Measurements from ENCODE around the gene EPB41L2.

Gene EPB41L2

GRCh38 chr6:130969791-130970491 is 93.1 kb downstream of the EPB41L2 start:
- no peaks in the 10 kb centered on the region for H3K27me3 ChIP-seq (replicated peaks; ENCODE audit: control insufficient read depth, insufficient read depth, low read length, poor library complexity, severe bottlenecking)
- no peaks in the 10 kb centered on the region for H3K9me3 ChIP-seq (ENCODE audit: control insufficient read depth, low read length)
- H3K4me1 ChIP-seq (ENCODE audit: control insufficient read depth, insufficient read depth, low read length, poor library complexity, severe bottlenecking) = no peaks in the 10 kb centered on the region
- no peak overlapping the region for H3K27ac ChIP-seq (ENCODE audit: insufficient read depth, low read length, poor library complexity, severe bottlenecking)
- no peak for DNase-seq
- H3K36me3 ChIP-seq (ENCODE audit: control insufficient read depth, insufficient read depth, low read length) = no peaks in the 10 kb centered on the region
- H3K4me3 ChIP-seq (ENCODE audit: insufficient read depth, low read depth, low read length, poor library complexity, severe bottlenecking) = no peak overlapping the region

- no peaks in the 10 kb centered on the region for H3K36me3 ChIP-seq (ENCODE audit: control insufficient read depth, insufficient read depth, low read length)
- no peaks in the 10 kb centered on the region for H3K9me3 ChIP-seq (ENCODE audit: control insufficient read depth, low read length)
- H3K4me1 ChIP-seq (ENCODE audit: control insufficient read depth, insufficient read depth, low read length, poor library complexity, severe bottlenecking) = no peaks in the 10 kb centered on the region
- no peaks in the 10 kb centered on the region for H3K27me3 ChIP-seq (replicated peaks; ENCODE audit: control insufficient read depth, insufficient read depth, low read length, poor library complexity, severe bottlenecking)
- H3K27ac ChIP-seq (ENCODE audit: insufficient read depth, low read length, poor library complexity, severe bottlenecking) = no peak overlapping the region
- H3K4me3 ChIP-seq (ENCODE audit: insufficient read depth, low read depth, low read length, poor library complexity, severe bottlenecking) = no peak overlapping the region
- no peak for DNase-seq
Observed at GRCh38 chr6:130969166-130969565, 93.9 kb downstream of the EPB41L2 start.

GRCh38 chr6:130968476-130968875 is 94.6 kb downstream of the EPB41L2 start:
- no peaks in the 10 kb centered on the region for H3K27me3 ChIP-seq (replicated peaks; ENCODE audit: control insufficient read depth, insufficient read depth, low read length, poor library complexity, severe bottlenecking)
- no peaks in the 10 kb centered on the region for H3K9me3 ChIP-seq (ENCODE audit: control insufficient read depth, low read length)
- H3K27ac ChIP-seq (ENCODE audit: insufficient read depth, low read length, poor library complexity, severe bottlenecking) = no peak overlapping the region
- H3K4me3 ChIP-seq (ENCODE audit: insufficient read depth, low read depth, low read length, poor library complexity, severe bottlenecking) = no peak overlapping the region
- no peak for DNase-seq
- no peaks in the 10 kb centered on the region for H3K4me1 ChIP-seq (ENCODE audit: control insufficient read depth, insufficient read depth, low read length, poor library complexity, severe bottlenecking)
- H3K36me3 ChIP-seq (ENCODE audit: control insufficient read depth, insufficient read depth, low read length) = no peaks in the 10 kb centered on the region

GRCh38 chr6:130967502-130968445 is 95.3 kb downstream of the EPB41L2 start:
- Histone ChIP-seq H3K4me3 (ENCODE audit: insufficient read depth, low read depth, low read length, poor library complexity, severe bottlenecking) (no peak overlapping the region), H3K27me3 (replicated peaks; ENCODE audit: control insufficient read depth, insufficient read depth, low read length, poor library complexity, severe bottlenecking) (no peaks in the 10 kb centered on the region), H3K4me1 (ENCODE audit: control insufficient read depth, insufficient read depth, low read length, poor library complexity, severe bottlenecking) (no peaks in the 10 kb centered on the region), H3K36me3 (ENCODE audit: control insufficient read depth, insufficient read depth, low read length) (no peaks in the 10 kb centered on the region), H3K27ac (ENCODE audit: insufficient read depth, low read length, poor library complexity, severe bottlenecking) (no peak overlapping the region), H3K9me3 (ENCODE audit: control insufficient read depth, low read length) (no peaks in the 10 kb centered on the region)
- no peak for DNase-seq

GRCh38 chr6:130966344-130966980 is 96.6 kb downstream of the EPB41L2 start:
- Histone ChIP-seq H3K4me1 (ENCODE audit: control insufficient read depth, insufficient read depth, low read length, poor library complexity, severe bottlenecking) (no peaks in the 10 kb centered on the region), H3K27ac (ENCODE audit: insufficient read depth, low read length, poor library complexity, severe bottlenecking) (no peak overlapping the region), H3K36me3 (ENCODE audit: control insufficient read depth, insufficient read depth, low read length) (no peaks in the 10 kb centered on the region), H3K27me3 (replicated peaks; ENCODE audit: control insufficient read depth, insufficient read depth, low read length, poor library complexity, severe bottlenecking) (no peaks in the 10 kb centered on the region), H3K4me3 (ENCODE audit: insufficient read depth, low read depth, low read length, poor library complexity, severe bottlenecking) (no peak overlapping the region), H3K9me3 (ENCODE audit: control insufficient read depth, low read length) (no peaks in the 10 kb centered on the region)
- no peak for DNase-seq

GRCh38 chr6:130965656-130966055 is 97.4 kb downstream of the EPB41L2 start:
- DNase-seq = no peak
- H3K9me3 ChIP-seq (ENCODE audit: control insufficient read depth, low read length) = no peaks in the 10 kb centered on the region

GRCh38 chr6:130964808-130965604 is 98.0 kb downstream of the EPB41L2 start:
- no peaks in the 10 kb centered on the region for H3K27me3 ChIP-seq (replicated peaks; ENCODE audit: control insufficient read depth, insufficient read depth, low read length, poor library complexity, severe bottlenecking)
- no peak overlapping the region for H3K4me3 ChIP-seq (ENCODE audit: insufficient read depth, low read depth, low read length, poor library complexity, severe bottlenecking)
- no peaks in the 10 kb centered on the region for H3K4me1 ChIP-seq (ENCODE audit: control insufficient read depth, insufficient read depth, low read length, poor library complexity, severe bottlenecking)
- H3K27ac ChIP-seq (ENCODE audit: insufficient read depth, low read length, poor library complexity, severe bottlenecking) = no peak overlapping the region
- H3K9me3 ChIP-seq (ENCODE audit: control insufficient read depth, low read length) = no peaks in the 10 kb centered on the region
- DNase-seq = no peak
- H3K36me3 ChIP-seq (ENCODE audit: control insufficient read depth, insufficient read depth, low read length) = no peaks in the 10 kb centered on the region

More at GRCh38 chr6:130965656-130966055, 97.4 kb downstream of the EPB41L2 start:
- Histone ChIP-seq H3K4me1 (ENCODE audit: control insufficient read depth, insufficient read depth, low read length, poor library complexity, severe bottlenecking) (no peaks in the 10 kb centered on the region), H3K27me3 (replicated peaks; ENCODE audit: control insufficient read depth, insufficient read depth, low read length, poor library complexity, severe bottlenecking) (no peaks in the 10 kb centered on the region), H3K4me3 (ENCODE audit: insufficient read depth, low read depth, low read length, poor library complexity, severe bottlenecking) (no peak overlapping the region), H3K36me3 (ENCODE audit: control insufficient read depth, insufficient read depth, low read length) (no peaks in the 10 kb centered on the region), H3K27ac (ENCODE audit: insufficient read depth, low read length, poor library complexity, severe bottlenecking) (no peak overlapping the region)

GRCh38 chr6:130964289-130964688 is 98.8 kb downstream of the EPB41L2 start:
- Histone ChIP-seq H3K36me3 (ENCODE audit: control insufficient read depth, insufficient read depth, low read length) (no peaks in the 10 kb centered on the region), H3K4me1 (ENCODE audit: control insufficient read depth, insufficient read depth, low read length, poor library complexity, severe bottlenecking) (no peaks in the 10 kb centered on the region), H3K27ac (ENCODE audit: insufficient read depth, low read length, poor library complexity, severe bottlenecking) (no peak overlapping the region), H3K4me3 (ENCODE audit: insufficient read depth, low read depth, low read length, poor library complexity, severe bottlenecking) (no peak overlapping the region), H3K27me3 (replicated peaks; ENCODE audit: control insufficient read depth, insufficient read depth, low read length, poor library complexity, severe bottlenecking) (no peaks in the 10 kb centered on the region), H3K9me3 (ENCODE audit: control insufficient read depth, low read length) (no peaks in the 10 kb centered on the region)
- no peak for DNase-seq

GRCh38 chr6:130962966-130963365 is 100.1 kb downstream of the EPB41L2 start:
- H3K27me3 ChIP-seq (replicated peaks; ENCODE audit: control insufficient read depth, insufficient read depth, low read length, poor library complexity, severe bottlenecking) = no peaks in the 10 kb centered on the region
- H3K4me3 ChIP-seq (ENCODE audit: insufficient read depth, low read depth, low read length, poor library complexity, severe bottlenecking) = no peak overlapping the region
- H3K4me1 ChIP-seq (ENCODE audit: control insufficient read depth, insufficient read depth, low read length, poor library complexity, severe bottlenecking) = no peaks in the 10 kb centered on the region
- no peak overlapping the region for H3K27ac ChIP-seq (ENCODE audit: insufficient read depth, low read length, poor library complexity, severe bottlenecking)
- H3K36me3 ChIP-seq (ENCODE audit: control insufficient read depth, insufficient read depth, low read length) = no peaks in the 10 kb centered on the region
- no peak for DNase-seq
- H3K9me3 ChIP-seq (ENCODE audit: control insufficient read depth, low read length) = no peaks in the 10 kb centered on the region

Measured in effector memory CD4-positive, alpha-beta T cell (primary cell).